Keratinocyte (primary cell): ENCODE measurements around the gene HNF4A.

ENCODE experiments used
- EZH2 ChIP-seq: IDR thresholded peaks from one replicate; pipeline ENCODE4 v1.6.1; 2012; ENCODE audit warnings: inconsistent platforms, mild to moderate bottlenecking, low read length, moderate library complexity
- TF ChIP-seq, protein P1 (sequence below), 3 experiments: IDR thresholded peaks in 1 of 3; conservative IDR thresholded peaks in 1 of 3; optimal IDR thresholded peaks in 1 of 3; 2 replicates in 2 of 3; 3 replicates in 1 of 3; pipeline versions ENCODE3 to v1.5.1; 2011; ENCODE audit warnings: low read length in 3 of 3, mild to moderate bottlenecking in 3 of 3, moderate library complexity in 2 of 3, control low read depth in 1 of 3, inconsistent platforms in 1 of 3; ENCODE audit not compliant: insufficient read depth in 2 of 3; ENCODE audit errors: extremely low read depth in 1 of 3

DNA sequence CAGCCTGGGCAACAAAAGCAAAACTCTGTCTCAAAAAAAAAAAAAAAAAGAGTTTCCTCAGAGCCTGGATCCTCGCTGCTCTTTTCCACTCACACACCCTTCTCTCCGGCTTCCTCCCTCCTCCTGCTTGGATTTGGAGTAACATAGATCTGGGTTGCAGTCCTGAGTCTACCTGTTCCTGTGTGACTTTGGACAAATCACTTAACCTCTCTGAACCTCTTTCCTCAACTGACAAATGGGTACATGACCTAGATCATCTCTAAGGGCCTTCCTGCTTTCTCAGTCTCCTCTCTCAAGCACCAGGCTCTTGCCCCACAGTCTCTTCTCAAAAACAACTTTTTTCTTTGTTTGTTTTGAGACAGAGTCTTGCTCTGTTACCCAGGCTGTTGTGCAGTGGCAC is 24.3 kb upstream of the HNF4A start:
- TF ChIP-seq, protein P1, sequence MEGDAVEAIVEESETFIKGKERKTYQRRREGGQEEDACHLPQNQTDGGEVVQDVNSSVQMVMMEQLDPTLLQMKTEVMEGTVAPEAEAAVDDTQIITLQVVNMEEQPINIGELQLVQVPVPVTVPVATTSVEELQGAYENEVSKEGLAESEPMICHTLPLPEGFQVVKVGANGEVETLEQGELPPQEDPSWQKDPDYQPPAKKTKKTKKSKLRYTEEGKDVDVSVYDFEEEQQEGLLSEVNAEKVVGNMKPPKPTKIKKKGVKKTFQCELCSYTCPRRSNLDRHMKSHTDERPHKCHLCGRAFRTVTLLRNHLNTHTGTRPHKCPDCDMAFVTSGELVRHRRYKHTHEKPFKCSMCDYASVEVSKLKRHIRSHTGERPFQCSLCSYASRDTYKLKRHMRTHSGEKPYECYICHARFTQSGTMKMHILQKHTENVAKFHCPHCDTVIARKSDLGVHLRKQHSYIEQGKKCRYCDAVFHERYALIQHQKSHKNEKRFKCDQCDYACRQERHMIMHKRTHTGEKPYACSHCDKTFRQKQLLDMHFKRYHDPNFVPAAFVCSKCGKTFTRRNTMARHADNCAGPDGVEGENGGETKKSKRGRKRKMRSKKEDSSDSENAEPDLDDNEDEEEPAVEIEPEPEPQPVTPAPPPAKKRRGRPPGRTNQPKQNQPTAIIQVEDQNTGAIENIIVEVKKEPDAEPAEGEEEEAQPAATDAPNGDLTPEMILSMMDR (optimal IDR thresholded peaks at IDR 0.05 in 1 of 3, IDR thresholded peaks at IDR 0.05 in 1 of 3, conservative IDR thresholded peaks at IDR 0.05 in 1 of 3; ENCODE audit: extremely low read depth in 1 of 3, insufficient read depth in 2 of 3, low read length in 3 of 3), result no peak
- TF ChIP-seq EZH2, result no peak
